ENCODE results near the gene MTAP. TPM values are rescaled to one million over a fixed set of nuclear protein-coding genes. Genes with fewer than 3 reads are reported as not detected.

Gene MTAP
- total and polyA plus RNA-seq, 2 of the 13 experiments (the other 11 are each of a cell fraction or from before 2014, with no cell fraction given): 16.7 to 51.2 TPM

- H3K36me3 ChIP-seq (replicated peaks in 1 of 2; ENCODE audit: control insufficient read depth in 1 of 2, insufficient read depth in 2 of 2, low read length in 2 of 2): peaks cover 0 to 9% of the 10 kb centered on the region in 2 experiments; a peak in 1 of 5 replicates
- 98% methylated on average over 4 of the region's 4 CpGs for WGBS (ENCODE audit: low lambda C conversion rate)
- no peak for TF ChIP-seq TFDP2 (CRISPR knock-in tag; IDR thresholded peaks at IDR 0.05)
- no peak for TF ChIP-seq HNRNPH1 (optimal IDR thresholded peaks at IDR 0.05; ENCODE audit: low read depth, low read length)
- no peak for TF ChIP-seq ZNF614 (CRISPR knock-in tag; IDR thresholded peaks at IDR 0.05; ENCODE audit: borderline replicate concordance)
- TF ChIP-seq, protein P1, sequence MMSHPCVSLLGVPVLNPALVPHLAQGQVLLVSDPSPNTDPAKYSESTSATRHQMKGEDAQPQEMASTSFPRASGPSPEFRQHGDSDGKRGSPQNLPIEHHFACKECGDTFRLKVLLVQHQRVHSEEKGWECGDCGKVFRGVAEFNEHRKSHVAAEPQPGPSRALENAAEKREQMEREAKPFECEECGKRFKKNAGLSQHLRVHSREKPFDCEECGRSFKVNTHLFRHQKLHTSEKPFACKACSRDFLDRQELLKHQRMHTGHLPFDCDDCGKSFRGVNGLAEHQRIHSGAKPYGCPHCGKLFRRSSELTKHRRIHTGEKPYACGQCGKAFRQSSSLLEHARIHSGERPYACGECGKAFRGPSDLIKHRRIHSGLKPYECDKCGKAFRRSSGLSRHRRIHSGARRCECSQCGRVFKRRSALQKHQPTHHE (CRISPR knock-in tag; IDR thresholded peaks at IDR 0.05; ENCODE audit: borderline replicate concordance): no peak
- TF ChIP-seq, protein P2, sequence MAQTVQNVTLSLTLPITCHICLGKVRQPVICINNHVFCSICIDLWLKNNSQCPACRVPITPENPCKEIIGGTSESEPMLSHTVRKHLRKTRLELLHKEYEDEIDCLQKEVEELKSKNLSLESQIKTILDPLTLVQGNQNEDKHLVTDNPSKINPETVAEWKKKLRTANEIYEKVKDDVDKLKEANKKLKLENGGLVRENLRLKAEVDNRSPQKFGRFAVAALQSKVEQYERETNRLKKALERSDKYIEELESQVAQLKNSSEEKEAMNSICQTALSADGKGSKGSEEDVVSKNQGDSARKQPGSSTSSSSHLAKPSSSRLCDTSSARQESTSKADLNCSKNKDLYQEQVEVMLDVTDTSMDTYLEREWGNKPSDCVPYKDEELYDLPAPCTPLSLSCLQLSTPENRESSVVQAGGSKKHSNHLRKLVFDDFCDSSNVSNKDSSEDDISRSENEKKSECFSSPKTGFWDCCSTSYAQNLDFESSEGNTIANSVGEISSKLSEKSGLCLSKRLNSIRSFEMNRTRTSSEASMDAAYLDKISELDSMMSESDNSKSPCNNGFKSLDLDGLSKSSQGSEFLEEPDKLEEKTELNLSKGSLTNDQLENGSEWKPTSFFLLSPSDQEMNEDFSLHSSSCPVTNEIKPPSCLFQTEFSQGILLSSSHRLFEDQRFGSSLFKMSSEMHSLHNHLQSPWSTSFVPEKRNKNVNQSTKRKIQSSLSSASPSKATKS (CRISPR knock-in tag; IDR thresholded peaks at IDR 0.05): no peak
- no peak for TF ChIP-seq NFE2L2 (IDR thresholded peaks at IDR 0.05; ENCODE audit: low read length)
- TF ChIP-seq, protein P3, sequence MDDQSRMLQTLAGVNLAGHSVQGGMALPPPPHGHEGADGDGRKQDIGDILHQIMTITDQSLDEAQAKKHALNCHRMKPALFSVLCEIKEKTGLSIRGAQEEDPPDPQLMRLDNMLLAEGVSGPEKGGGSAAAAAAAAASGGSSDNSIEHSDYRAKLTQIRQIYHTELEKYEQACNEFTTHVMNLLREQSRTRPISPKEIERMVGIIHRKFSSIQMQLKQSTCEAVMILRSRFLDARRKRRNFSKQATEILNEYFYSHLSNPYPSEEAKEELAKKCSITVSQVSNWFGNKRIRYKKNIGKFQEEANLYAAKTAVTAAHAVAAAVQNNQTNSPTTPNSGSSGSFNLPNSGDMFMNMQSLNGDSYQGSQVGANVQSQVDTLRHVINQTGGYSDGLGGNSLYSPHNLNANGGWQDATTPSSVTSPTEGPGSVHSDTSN (CRISPR knock-in tag; IDR thresholded peaks at IDR 0.05; ENCODE audit: borderline replicate concordance): no peak
- no peak for TF ChIP-seq RARA (CRISPR knock-in tag; IDR thresholded peaks at IDR 0.05)
- no TSS peak for BruUV-seq (replicated peaks)
- FAIRE-seq (no peak), DNase-seq (ENCODE audit: low spot score) (no peak), ATAC-seq (no peak)
- H3K4me2 ChIP-seq (ENCODE audit: low read depth, low read length): no peak overlapping the region
- no peak overlapping the region for H3K4me3 ChIP-seq (replicated peaks in 1 of 3; ENCODE audit: insufficient read depth in 1 of 3, low read depth in 2 of 3, low read length in 3 of 3)
- H3K79me2 ChIP-seq (ENCODE audit: insufficient read depth, low read length): no peaks in the 10 kb centered on the region
- H2AFZ ChIP-seq (ENCODE audit: low read length): no peak overlapping the region
- no peaks in the 10 kb centered on the region for H3K4me1 ChIP-seq (ENCODE audit: insufficient read depth, low read length)
- ChIA-PET CTCF (ENCODE audit: low intra/inter-chr PET ratio, low total read pairs) (no interaction called here), POLR2A (no interaction called here)
- no peaks in the 10 kb centered on the region for H4K20me1 ChIP-seq (ENCODE audit: insufficient read depth, low read length)
- in situ Hi-C loops (cut with HindIII; ENCODE audit: extremely low pct_ligation_motif_present, low pct_unique_long_range_greater_than_20kb): no loop called here
- no peak overlapping the region for H3K27ac ChIP-seq (ENCODE audit: extremely low read length, insufficient read depth, low read length)
- peaks cover 5% of the 10 kb centered on the region; the same call in 1 of the 2 replicates for H3K9me3 ChIP-seq (ENCODE audit: low read length)
- no peak overlapping the region for H3K9ac ChIP-seq (ENCODE audit: insufficient read depth, low read depth, low read length)
- no peaks in the 10 kb centered on the region for H3K27me3 ChIP-seq (ENCODE audit: control insufficient read depth in 1 of 2, insufficient read depth in 2 of 2, low read length in 2 of 2)
- intact Hi-C loops (cut with micrococcal nuclease; ENCODE audit: unreplicated experiment): no loop called here
Measured at GRCh38 chr9:21875893-21876292, 73.5 kb downstream of the MTAP start.
